Keratinocyte (primary cell): ENCODE data around the gene SLC9A2.

ENCODE experiments used
- CTCF ChIP-seq, 3 experiments: IDR thresholded peaks in 1 of 3; conservative IDR thresholded peaks in 1 of 3; optimal IDR thresholded peaks in 1 of 3; 2 replicates in 2 of 3; 3 replicates in 1 of 3; pipeline versions ENCODE3 to v1.5.1; 2011; ENCODE audit warnings: low read length in 3 of 3, mild to moderate bottlenecking in 3 of 3, moderate library complexity in 2 of 3, control low read depth in 1 of 3, inconsistent platforms in 1 of 3; ENCODE audit not compliant: insufficient read depth in 2 of 3; ENCODE audit errors: extremely low read depth in 1 of 3
- EZH2 ChIP-seq: IDR thresholded peaks from one replicate; pipeline ENCODE4 v1.6.1; 2012; ENCODE audit warnings: inconsistent platforms, mild to moderate bottlenecking, low read length, moderate library complexity

GRCh38 chr2:102717308-102718018 lies 98.1 kb downstream of the SLC9A2 start:
- TF ChIP-seq EZH2 (no peak), CTCF (optimal IDR thresholded peaks at IDR 0.05 in 1 of 3, IDR thresholded peaks at IDR 0.05 in 1 of 3, conservative IDR thresholded peaks at IDR 0.05 in 1 of 3; ENCODE audit: extremely low read depth in 1 of 3, insufficient read depth in 2 of 3, low read length in 3 of 3) (no peak)
